ENCODE results near the gene CLIP1.

GRCh38 chr12:122293081-122293480, 129.4 kb downstream of the CLIP1 start:
- no peak for TF ChIP-seq CTCF (conservative IDR thresholded peaks at IDR 0.05; ENCODE audit: low read length)
- no peak for TF ChIP-seq EZH2phosphoT487 (IDR thresholded peaks at IDR 0.05; ENCODE audit: borderline replicate concordance, low read depth, low read length)
